Bronchial epithelial cell (primary cell): Measurements from ENCODE around the gene ZNF780B. TPM values are rescaled to one million over a fixed set of nuclear protein-coding genes. Genes with fewer than 3 reads are reported as not detected.

ENCODE experiments used
- DNase-seq: peaks from one replicate; pipeline ENCODE4 v3.0.0-alpha.2; 2010; ENCODE audit warnings: low read depth
- FAIRE-seq: peaks from 2 replicates; lab custom pipeline; 2011; peaks lifted over from hg19 to GRCh38; lab: Jason Lieb, UNC
- H3K27me3 ChIP-seq: 2 replicates; pipeline ENCODE4 v1.5.1; 2011; ENCODE audit warnings: low read length; ENCODE audit not compliant: control insufficient read depth, insufficient read depth
- H3K36me3 ChIP-seq: 2 replicates; pipeline ENCODE4 v1.5.1; 2011; ENCODE audit warnings: low read length; ENCODE audit not compliant: control insufficient read depth, insufficient read depth
- H3K4me3 ChIP-seq: 2 replicates; pipeline ENCODE4 v1.5.1; 2011; ENCODE audit warnings: mild to moderate bottlenecking, low read depth, low read length, control low read depth
- total RNA-seq: library from RNA; depleted of rRNA; stranded (reverse); fragments of >200 nt; gene quantifications from 2 replicates; pipeline ENCODE4 v1.2.1, GENCODE V29; 2014
- TF ChIP-seq, protein P1 (sequence below): IDR thresholded peaks from 2 replicates; pipeline ENCODE4 v1.5.1; 2011; ENCODE audit warnings: mild to moderate bottlenecking, moderate library complexity, low read length, control low read depth, inconsistent platforms; ENCODE audit not compliant: insufficient read depth, severe bottlenecking

Gene ZNF780B
- total RNA-seq, 1 donor from 2014 or later: 7.9 TPM

GRCh38 chr19:40081411-40081810, 25.4 kb upstream of the ZNF780B start:
- no peak for FAIRE-seq
- H3K4me3 ChIP-seq: no peak overlapping the region
- TF ChIP-seq, protein P1, sequence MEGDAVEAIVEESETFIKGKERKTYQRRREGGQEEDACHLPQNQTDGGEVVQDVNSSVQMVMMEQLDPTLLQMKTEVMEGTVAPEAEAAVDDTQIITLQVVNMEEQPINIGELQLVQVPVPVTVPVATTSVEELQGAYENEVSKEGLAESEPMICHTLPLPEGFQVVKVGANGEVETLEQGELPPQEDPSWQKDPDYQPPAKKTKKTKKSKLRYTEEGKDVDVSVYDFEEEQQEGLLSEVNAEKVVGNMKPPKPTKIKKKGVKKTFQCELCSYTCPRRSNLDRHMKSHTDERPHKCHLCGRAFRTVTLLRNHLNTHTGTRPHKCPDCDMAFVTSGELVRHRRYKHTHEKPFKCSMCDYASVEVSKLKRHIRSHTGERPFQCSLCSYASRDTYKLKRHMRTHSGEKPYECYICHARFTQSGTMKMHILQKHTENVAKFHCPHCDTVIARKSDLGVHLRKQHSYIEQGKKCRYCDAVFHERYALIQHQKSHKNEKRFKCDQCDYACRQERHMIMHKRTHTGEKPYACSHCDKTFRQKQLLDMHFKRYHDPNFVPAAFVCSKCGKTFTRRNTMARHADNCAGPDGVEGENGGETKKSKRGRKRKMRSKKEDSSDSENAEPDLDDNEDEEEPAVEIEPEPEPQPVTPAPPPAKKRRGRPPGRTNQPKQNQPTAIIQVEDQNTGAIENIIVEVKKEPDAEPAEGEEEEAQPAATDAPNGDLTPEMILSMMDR: no peak
- no peak for DNase-seq
- no peaks in the 10 kb centered on the region for H3K27me3 ChIP-seq
- H3K36me3 ChIP-seq: peaks cover 5% of the 10 kb centered on the region

DNA sequence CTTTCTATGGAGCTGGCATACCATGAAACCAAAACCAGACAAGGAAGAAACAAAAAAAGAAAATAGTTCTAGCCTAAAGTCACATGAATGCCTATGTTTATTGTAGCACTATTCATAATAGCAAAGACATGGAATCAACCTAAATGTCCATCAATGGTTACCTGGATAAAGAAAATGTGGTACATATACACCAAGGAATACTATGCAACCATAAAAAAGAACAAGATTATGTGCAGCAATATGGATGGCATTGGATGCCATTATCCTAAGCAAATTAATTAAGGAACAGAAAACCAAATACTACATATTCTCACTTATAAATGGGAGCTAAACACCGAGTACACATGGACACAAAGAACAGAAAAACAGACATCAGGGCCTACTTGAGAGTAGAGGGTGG, 24.3 kb upstream of the ZNF780B start:
- no peak for FAIRE-seq
- no peak overlapping the region for H3K4me3 ChIP-seq
- H3K36me3 ChIP-seq: peaks cover 5% of the 10 kb centered on the region
- TF ChIP-seq, protein P1: no peak
- DNase-seq: no peak
- no peaks in the 10 kb centered on the region for H3K27me3 ChIP-seq

DNA sequence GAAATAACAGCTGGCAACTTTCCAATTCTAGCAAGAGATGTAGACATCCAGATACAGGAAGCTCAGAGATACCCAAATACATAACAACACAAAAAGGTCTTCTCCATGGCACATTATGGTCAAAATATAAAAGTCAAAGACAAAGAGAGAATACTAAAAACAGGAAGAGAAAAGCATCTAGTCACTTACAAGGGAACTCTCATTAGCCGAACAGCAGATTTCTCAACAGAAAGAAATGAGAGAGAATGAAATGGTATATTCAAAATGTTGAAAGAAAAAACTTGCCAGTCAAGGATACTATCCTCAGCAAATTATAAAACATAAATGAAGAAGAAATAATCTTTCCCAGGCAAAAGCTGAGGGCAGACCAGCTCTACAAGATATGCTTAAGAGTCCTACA, 22.3 kb upstream of the ZNF780B start:
- H3K4me3 ChIP-seq: no peak overlapping the region
- H3K27me3 ChIP-seq: no peaks in the 10 kb centered on the region
- no peak for DNase-seq
- TF ChIP-seq, protein P1: no peak
- no peak for FAIRE-seq
- peaks cover 6% of the 10 kb centered on the region for H3K36me3 ChIP-seq

DNA sequence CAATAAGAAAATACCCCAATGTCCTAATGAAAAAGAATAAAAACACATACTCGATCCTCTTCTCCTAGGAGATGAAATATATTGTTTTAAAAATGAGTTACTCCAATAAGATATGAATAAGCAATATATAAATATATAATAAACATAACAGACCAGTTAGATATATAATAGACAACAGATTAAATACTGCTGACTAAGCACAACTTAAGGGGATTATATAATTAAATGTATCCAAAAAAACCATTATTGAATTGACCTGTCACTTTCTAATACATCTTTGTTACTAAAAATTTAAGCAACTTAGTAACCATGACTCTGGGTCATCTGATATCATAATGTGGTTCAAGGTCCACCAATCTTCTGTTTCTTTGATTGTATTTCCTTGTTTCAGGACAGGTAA, 14.0 kb upstream of the ZNF780B start:
- Histone ChIP-seq H3K36me3 (peaks cover under 1% of the 10 kb centered on the region), H3K27me3 (no peaks in the 10 kb centered on the region), H3K4me3 (no peak overlapping the region)
- no peak for DNase-seq
- no peak for FAIRE-seq
- TF ChIP-seq, protein P1: no peak

- no peaks in the 10 kb centered on the region for H3K36me3 ChIP-seq
- no peak for FAIRE-seq
Measured at GRCh38 chr19:40059624-40060023, 3.6 kb upstream of the ZNF780B start.

GRCh38 chr19:40057166-40057565, 1.1 kb upstream of the ZNF780B start:
- no peak for DNase-seq
- no peaks in the 10 kb centered on the region for H3K36me3 ChIP-seq
- TF ChIP-seq, protein P1: no peak
- H3K27me3 ChIP-seq: no peaks in the 10 kb centered on the region
- FAIRE-seq: no peak
- H3K4me3 ChIP-seq: no peak overlapping the region

More at GRCh38 chr19:40059624-40060023, 3.6 kb upstream of the ZNF780B start:
- Histone ChIP-seq H3K4me3 (no peak overlapping the region), H3K27me3 (no peaks in the 10 kb centered on the region)
- DNase-seq: no peak
- TF ChIP-seq, protein P1: no peak
